Testis (tissue), 2 donors: ENCODE data around the gene TP53BP2.

Experiments
- CTCF ChIP-seq, 3 experiments: fragments of 450-650 bp in 2 of 3; fragments of 200-600 bp in 1 of 3; sonication (generic) in 1 of 3; IDR thresholded peaks; one replicate each; pipeline ENCODE4 v1.5.1; 2016 to 2019; ENCODE audit warnings: antibody characterized with exemption in 3 of 3, mild to moderate bottlenecking in 2 of 3, moderate library complexity in 1 of 3
- POLR2A ChIP-seq: fragments of 450-650 bp; IDR thresholded peaks from one replicate; pipeline ENCODE4 v1.6.1; 2017; ENCODE audit warnings: antibody characterized with exemption, mild to moderate bottlenecking, moderate library complexity

- TF ChIP-seq POLR2A (no peak), CTCF (IDR thresholded peaks at IDR 0.05) (no peak)
Measured at GRCh38 chr1:223870617-223871574, 25.1 kb upstream of the TP53BP2 start.
